ENCODE results near the gene PLCD4.

The PLCD4 gene

GRCh38 chr2:218607436-218608115 lies at the start of gene PLCD4:
Gene PLCD4 (plus strand): TSS chr2:218607899. CDS start chr2:218615740, 7,841 bp downstream.
- peak in 5 of 58 donors; percentile 3 to 24 (median 8) for DNase-seq

GRCh38 chr2:218557941-218558340 lies 49.8 kb upstream of the PLCD4 start:
- DNase-seq, result no peak

GRCh38 chr2:218558986-218559385 lies 48.7 kb upstream of the PLCD4 start:
- no peak for DNase-seq

GRCh38 chr2:218564056-218564455 lies 43.6 kb upstream of the PLCD4 start:
- DNase-seq, result no peak

- DNase-seq, result no peak
Observed at GRCh38 chr2:218566296-218566695, 41.4 kb upstream of the PLCD4 start.

- peak in 8 of 58 donors; percentile 52 to 75 (median 70) for DNase-seq
Observed at GRCh38 chr2:218567797-218568189, 39.9 kb upstream of the PLCD4 start.

GRCh38 chr2:218568190-218569037 lies 39.3 kb upstream of the PLCD4 start, which contains the start of the genes CNOT9 and USP37:
Gene CNOT9 (plus strand): TSS chr2:218568839. CDS start chr2:218568955, 116 bp downstream.
Gene USP37 (minus strand): TSS chr2:218568351. CDS start chr2:218558653, 9,698 bp downstream.
- peak; percentile 87 to 99 (median 98) for DNase-seq

- DNase-seq, result peak in 18 of 58 donors; percentile 4 to 63 (median 40)
Observed at GRCh38 chr2:218569038-218569431, 38.7 kb upstream of the PLCD4 start.

- DNase-seq, result peak in 2 of 58 donors; percentile 2 to 3
Observed at GRCh38 chr2:218569661-218570500, 37.8 kb upstream of the PLCD4 start.

- no peak for DNase-seq
Observed at GRCh38 chr2:218570850-218571249, 36.8 kb upstream of the PLCD4 start.

GRCh38 chr2:218576854-218577253 lies 30.8 kb upstream of the PLCD4 start:
- DNase-seq, result no peak

- DNase-seq, result no peak
Observed at GRCh38 chr2:218577482-218578220, 30.0 kb upstream of the PLCD4 start.

GRCh38 chr2:218578272-218578877 lies 29.3 kb upstream of the PLCD4 start:
- DNase-seq, result no peak

GRCh38 chr2:218582076-218582475 lies 25.6 kb upstream of the PLCD4 start:
- no peak for DNase-seq

GRCh38 chr2:218583983-218584850 lies 23.5 kb upstream of the PLCD4 start:
- no peak for DNase-seq

GRCh38 chr2:218585541-218585940 lies 22.2 kb upstream of the PLCD4 start:
- no peak for DNase-seq

- DNase-seq, result peak in 4 of 58 donors; percentile 0 to 12 (median 7)
Observed at GRCh38 chr2:218605432-218605831, 2.3 kb upstream of the PLCD4 start.

- DNase-seq, result no peak
Observed at GRCh38 chr2:218615868-218616315, 8.2 kb downstream of the PLCD4 start.
